ENCODE data around the gene FBXO31.

Gene FBXO31

DNA sequence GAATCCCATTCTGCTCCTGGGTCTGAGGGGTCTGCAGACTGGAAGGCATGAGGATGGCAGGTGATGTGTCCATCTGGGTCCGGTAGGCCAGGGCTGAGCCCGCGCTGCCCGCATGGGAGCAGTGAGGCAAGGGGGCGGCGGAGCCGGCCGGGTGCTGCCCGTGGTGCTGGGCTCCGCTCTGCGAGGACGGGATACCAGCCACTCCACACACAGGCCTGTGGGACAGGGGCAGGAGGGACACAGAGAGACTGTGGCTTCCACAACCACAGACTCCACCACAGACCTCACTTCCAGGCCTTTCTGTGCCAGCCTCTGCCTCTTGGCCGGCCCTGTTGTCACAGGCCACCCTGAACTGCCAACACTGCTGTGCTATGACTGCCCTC is 33.9 kb upstream of the FBXO31 start:
- H3K4me3 ChIP-seq (replicated peaks; ENCODE audit: low read depth, low read length): no peak overlapping the region
- TF ChIP-seq, protein P1, sequence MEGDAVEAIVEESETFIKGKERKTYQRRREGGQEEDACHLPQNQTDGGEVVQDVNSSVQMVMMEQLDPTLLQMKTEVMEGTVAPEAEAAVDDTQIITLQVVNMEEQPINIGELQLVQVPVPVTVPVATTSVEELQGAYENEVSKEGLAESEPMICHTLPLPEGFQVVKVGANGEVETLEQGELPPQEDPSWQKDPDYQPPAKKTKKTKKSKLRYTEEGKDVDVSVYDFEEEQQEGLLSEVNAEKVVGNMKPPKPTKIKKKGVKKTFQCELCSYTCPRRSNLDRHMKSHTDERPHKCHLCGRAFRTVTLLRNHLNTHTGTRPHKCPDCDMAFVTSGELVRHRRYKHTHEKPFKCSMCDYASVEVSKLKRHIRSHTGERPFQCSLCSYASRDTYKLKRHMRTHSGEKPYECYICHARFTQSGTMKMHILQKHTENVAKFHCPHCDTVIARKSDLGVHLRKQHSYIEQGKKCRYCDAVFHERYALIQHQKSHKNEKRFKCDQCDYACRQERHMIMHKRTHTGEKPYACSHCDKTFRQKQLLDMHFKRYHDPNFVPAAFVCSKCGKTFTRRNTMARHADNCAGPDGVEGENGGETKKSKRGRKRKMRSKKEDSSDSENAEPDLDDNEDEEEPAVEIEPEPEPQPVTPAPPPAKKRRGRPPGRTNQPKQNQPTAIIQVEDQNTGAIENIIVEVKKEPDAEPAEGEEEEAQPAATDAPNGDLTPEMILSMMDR (IDR thresholded peaks at IDR 0.05; ENCODE audit: low read length, missing control alignments): no peak
- DNase-seq (ENCODE audit: low read depth): no peak

DNA sequence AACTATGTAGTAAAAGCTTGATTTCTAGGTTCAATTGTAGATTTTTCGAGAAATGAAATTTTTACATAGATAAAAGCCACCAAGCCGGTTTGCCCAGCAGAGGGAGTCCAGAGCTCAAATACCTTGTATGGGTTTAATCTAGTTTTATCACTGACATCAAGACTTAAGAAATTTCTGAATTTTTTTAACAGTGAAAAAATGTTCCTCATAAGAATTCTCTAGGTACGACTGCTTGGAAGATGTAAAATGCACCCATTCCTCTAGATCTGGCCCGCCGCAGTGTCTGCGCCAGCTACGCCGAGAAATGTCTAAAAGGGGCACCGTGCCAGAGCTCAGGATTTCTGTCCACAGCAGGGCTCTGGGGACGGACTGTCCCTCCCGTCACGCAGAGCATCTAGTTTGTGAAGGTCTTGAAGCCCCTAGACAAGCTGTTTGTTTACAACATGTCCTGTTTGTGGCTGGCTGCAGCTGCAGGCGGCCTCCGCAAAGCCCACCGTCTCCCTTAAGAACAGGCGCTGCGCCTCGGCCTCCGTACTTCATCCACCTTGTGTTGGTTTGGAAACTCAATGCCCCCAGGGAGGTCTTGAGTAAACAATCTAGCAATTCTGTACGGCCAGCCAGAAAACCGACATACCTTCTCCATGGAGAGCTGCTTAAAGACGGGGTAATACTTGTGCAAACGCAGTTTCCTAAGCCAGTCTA is 33.4 kb upstream of the FBXO31 start:
- DNase-seq (ENCODE audit: low read depth): peak; percentile 73
- TF ChIP-seq, protein P1 (IDR thresholded peaks at IDR 0.05; ENCODE audit: low read length, missing control alignments): peak; percentile 86
- no peak overlapping the region for H3K4me3 ChIP-seq (replicated peaks; ENCODE audit: low read depth, low read length)

- no peak overlapping the region for H3K4me3 ChIP-seq (replicated peaks; ENCODE audit: low read depth, low read length)
- TF ChIP-seq, protein P1 (IDR thresholded peaks at IDR 0.05; ENCODE audit: low read length, missing control alignments): no peak
- no peak for DNase-seq (ENCODE audit: low read depth)
Measured at GRCh38 chr16:87415441-87415840, 31.9 kb upstream of the FBXO31 start.

DNA sequence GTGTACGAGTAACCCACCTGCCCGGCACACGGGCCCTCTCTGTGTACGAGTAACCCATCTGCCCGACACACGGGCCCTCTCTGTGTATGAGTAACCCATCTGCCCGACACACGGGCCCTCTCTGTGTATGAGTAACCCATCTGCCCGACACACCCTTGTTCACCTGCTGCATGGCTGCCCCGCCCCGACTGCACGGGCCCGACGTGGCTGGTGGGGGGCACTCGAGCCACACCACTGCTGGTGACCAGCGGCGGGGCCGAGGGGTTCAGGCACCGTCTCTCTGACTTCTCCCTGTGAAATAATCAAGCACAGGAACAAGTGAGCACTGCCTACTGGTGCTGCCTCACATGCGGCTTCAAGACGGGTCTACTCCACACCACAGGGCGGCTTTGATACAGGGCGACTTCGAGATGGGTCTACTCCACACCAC is 30.7 kb upstream of the FBXO31 start:
- TF ChIP-seq, protein P1 (IDR thresholded peaks at IDR 0.05; ENCODE audit: low read length, missing control alignments): no peak
- no peak for DNase-seq (ENCODE audit: low read depth)
- no peak overlapping the region for H3K4me3 ChIP-seq (replicated peaks; ENCODE audit: low read depth, low read length)

DNA sequence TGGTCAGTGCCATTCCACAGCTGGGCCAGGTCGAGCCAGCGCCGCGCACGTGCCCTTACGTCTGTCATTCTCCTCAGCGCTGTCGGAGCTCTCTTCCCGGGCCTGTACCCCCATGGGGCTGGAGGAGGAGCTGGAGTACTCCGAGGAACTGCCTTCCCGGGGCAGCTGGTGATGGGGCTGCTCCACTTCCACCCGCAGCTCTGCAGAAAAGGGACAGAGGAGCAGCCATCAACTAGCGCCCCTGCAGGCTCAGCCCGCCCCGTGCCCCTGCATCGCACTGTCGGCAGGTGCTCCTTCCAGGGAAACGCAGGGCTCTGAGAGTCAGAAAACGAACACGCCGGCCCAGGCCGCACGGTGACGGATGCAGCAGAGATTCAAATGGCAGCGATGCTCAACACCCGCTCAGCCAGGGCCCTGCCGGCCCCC is 29.4 kb upstream of the FBXO31 start:
- no peak overlapping the region for H3K4me3 ChIP-seq (replicated peaks; ENCODE audit: low read depth, low read length)
- no peak for DNase-seq (ENCODE audit: low read depth)
- TF ChIP-seq, protein P1 (IDR thresholded peaks at IDR 0.05; ENCODE audit: low read length, missing control alignments): no peak

DNA sequence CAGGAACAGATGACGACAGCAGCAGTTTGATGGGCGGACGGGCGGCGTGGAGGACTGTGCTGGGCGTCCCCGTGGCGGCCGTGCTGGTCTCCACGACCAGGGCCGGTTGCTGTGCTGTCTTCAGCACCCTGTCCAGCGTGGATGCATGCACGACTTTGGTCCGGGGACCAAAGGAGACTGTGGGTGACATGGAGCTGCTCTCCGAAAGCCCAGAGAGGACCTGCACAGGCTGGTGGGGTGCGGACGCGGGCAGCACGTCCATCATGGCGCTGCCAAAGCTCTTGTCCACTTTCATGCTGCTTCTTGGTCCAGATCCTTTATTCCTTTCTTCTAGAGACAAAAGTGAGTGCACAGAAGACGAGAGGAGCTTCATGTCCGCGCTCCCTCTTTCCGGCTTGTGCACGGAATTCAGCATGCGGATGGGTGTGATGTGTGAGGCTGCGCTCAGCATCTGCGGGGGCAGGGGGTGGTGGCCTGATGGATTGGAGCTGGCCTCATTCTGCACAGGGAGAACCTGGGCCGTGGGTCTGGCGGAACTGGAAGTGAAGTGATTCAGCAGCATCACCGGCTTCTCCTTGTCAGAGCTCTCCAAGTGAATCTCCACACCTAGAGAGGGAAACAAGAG is 28.9 kb upstream of the FBXO31 start:
- H3K4me3 ChIP-seq (replicated peaks; ENCODE audit: low read depth, low read length): no peak overlapping the region
- no peak for DNase-seq (ENCODE audit: low read depth)
- TF ChIP-seq, protein P1 (IDR thresholded peaks at IDR 0.05; ENCODE audit: low read length, missing control alignments): no peak
